Measurements from ENCODE around the gene MYD88. TPM values are rescaled to one million over a fixed set of nuclear protein-coding genes. Genes with fewer than 3 reads are reported as not detected.
A peak's percentile ranks its signal among the peaks of the same experiment; 100 is the strongest.

Gene MYD88
- total and polyA plus RNA-seq, 9 of the 15 experiments (the other 6 are each of a cell fraction or from before 2014, with no cell fraction given) = 3.2 to 47.3 (median 27.6) TPM

DNA sequence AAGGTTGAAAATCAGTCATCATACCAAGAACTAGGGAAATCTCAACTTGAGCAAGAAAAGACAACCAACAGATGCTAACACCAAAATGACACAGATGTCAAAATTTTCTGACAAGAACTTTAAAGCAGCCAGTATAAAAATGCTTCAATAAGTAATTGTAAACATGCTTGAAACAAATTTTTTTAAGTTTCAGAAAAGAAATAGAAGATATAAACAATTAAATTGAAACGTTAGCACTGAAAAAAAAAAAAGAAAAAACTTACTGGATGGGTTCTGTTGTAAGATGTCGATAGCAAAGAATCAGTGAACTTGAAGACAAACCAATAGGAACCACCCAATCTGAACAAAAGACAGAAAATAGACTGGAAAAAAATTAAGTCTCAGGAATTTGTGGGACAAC lies 8.0 kb downstream of the MYD88 start:
- DNase-seq (ENCODE audit: extremely low read depth in 1 of 4, low spot score in 3 of 4) = no peak
- no peak for ATAC-seq
- Histone ChIP-seq H3K9ac (ENCODE audit: insufficient read depth in 1 of 2, low read depth in 2 of 2, low read length in 2 of 2) (no peak overlapping the region), H4K20me1 (replicated peaks; ENCODE audit: control insufficient read depth, insufficient read depth, low read length) (no peaks in the 10 kb centered on the region), H3K27ac (ENCODE audit: extremely low read depth, low read depth, low read length) (no peak overlapping the region), H3K27me3 (ENCODE audit: control insufficient read depth in 2 of 2, insufficient read depth in 2 of 2, low read length in 2 of 2) (no peaks in the 10 kb centered on the region), H3K79me2 (ENCODE audit: control insufficient read depth, insufficient read depth, low read length) (no peaks in the 10 kb centered on the region), H2AFZ (ENCODE audit: low read depth, low read length) (no peak overlapping the region), H3K4me1 (replicated peaks in 1 of 2; ENCODE audit: control insufficient read depth in 2 of 2, insufficient read depth in 2 of 2, low read length in 2 of 2) (peaks cover 12 to 28% of the 10 kb centered on the region in 2 experiments), H3K9me3 (replicated peaks; ENCODE audit: control insufficient read depth, insufficient read depth, low read depth, low read length) (no peaks in the 10 kb centered on the region), H3K9me1 (ENCODE audit: control insufficient read depth, insufficient read depth, low read length) (no peaks in the 10 kb centered on the region), H3K4me3 (no peak overlapping the region), H3K36me3 (ENCODE audit: control insufficient read depth, insufficient read depth, low read length) (peaks cover 9% of the 10 kb centered on the region; the same call in 2 of the 3 replicates), H3K4me2 (ENCODE audit: insufficient read depth, low read length) (no peak overlapping the region)
- intact Hi-C loops (cut with micrococcal nuclease) (no loop called here), in situ Hi-C loops (cut with MboI) (no loop called here)
- no peak for TF ChIP-seq ZNF644 (tag; IDR thresholded peaks at IDR 0.05; ENCODE audit: low read depth)
- peak; percentile 58 for TF ChIP-seq RBM25 (IDR thresholded peaks at IDR 0.05; ENCODE audit: low read depth, low read length, severe bottlenecking)
- WGBS (ENCODE audit: insufficient coverage, low coverage, missing lambda C conversion rate) = 16% methylated on average over 2 of the region's 2 CpGs
- ChIA-PET POLR2A (no interaction called here), CTCF (ENCODE audit: low intra/inter-chr PET ratio) (no interaction called here)
- no peak for FAIRE-seq
- no TSS peak for BruUV-seq (replicated peaks)

DNA sequence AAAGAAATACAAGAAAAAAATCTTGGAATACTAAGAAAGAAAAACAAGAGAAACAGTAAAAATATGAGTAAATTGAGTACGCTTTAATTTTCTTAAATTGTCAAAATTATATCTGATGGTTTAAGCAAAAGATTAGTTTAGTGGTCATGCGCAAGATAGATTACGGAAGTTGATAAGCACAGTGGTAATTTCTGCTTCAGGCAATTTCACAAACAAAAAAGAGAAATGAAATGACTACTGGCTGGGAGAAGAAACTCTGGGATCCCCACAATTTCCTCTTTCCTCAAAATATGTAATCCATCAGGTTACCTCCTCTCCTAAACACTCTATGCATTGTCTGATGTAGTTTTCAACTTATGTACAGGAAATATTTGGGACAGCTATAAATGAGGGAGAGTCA lies 9.0 kb downstream of the MYD88 start:
- Histone ChIP-seq H3K27ac (ENCODE audit: extremely low read depth, low read depth, low read length) (no peak overlapping the region), H3K79me2 (ENCODE audit: control insufficient read depth, insufficient read depth, low read length) (no peaks in the 10 kb centered on the region), H3K9ac (ENCODE audit: insufficient read depth in 1 of 2, low read depth in 2 of 2, low read length in 2 of 2) (no peak overlapping the region), H3K4me1 (replicated peaks in 1 of 2; ENCODE audit: control insufficient read depth in 2 of 2, insufficient read depth in 2 of 2, low read length in 2 of 2) (peaks cover 13 to 34% of the 10 kb centered on the region in 2 experiments), H2AFZ (ENCODE audit: low read depth, low read length) (no peak overlapping the region), H4K20me1 (replicated peaks; ENCODE audit: control insufficient read depth, insufficient read depth, low read length) (no peaks in the 10 kb centered on the region), H3K27me3 (ENCODE audit: control insufficient read depth in 2 of 2, insufficient read depth in 2 of 2, low read length in 2 of 2) (no peaks in the 10 kb centered on the region), H3K36me3 (ENCODE audit: control insufficient read depth, insufficient read depth, low read length) (0 out of 3 replicates have a peak, but pooled peaks cover under 1% of the 10 kb centered on the region), H3K9me1 (ENCODE audit: control insufficient read depth, insufficient read depth, low read length) (no peaks in the 10 kb centered on the region), H3K4me3 (no peak overlapping the region), H3K9me3 (replicated peaks; ENCODE audit: control insufficient read depth, insufficient read depth, low read depth, low read length) (no peaks in the 10 kb centered on the region), H3K4me2 (ENCODE audit: insufficient read depth, low read length) (no peak overlapping the region)
- WGBS (ENCODE audit: insufficient coverage, low coverage, missing lambda C conversion rate) = 76% methylated on average over 3 of the region's 3 CpGs
- intact Hi-C loops (cut with micrococcal nuclease) = no loop called here
- FAIRE-seq (no peak), DNase-seq (ENCODE audit: extremely low read depth in 1 of 4, low spot score in 3 of 4) (no peak), ATAC-seq (no peak)
- in situ Hi-C loops (cut with MboI) = no loop called here
- no TSS peak for BruUV-seq (replicated peaks)
- CTCF ChIA-PET (ENCODE audit: low intra/inter-chr PET ratio) = no interaction called here
- POLR2A ChIA-PET = interaction anchor here (0.6 to 1.0 kb wide), 2 partner anchors 8 to 11 kb away, joined by 3 read pairs; partner anchors contain the start of gene ACAA1
- TF ChIP-seq SMARCA5 (IDR thresholded peaks at IDR 0.05) = no peak
- TF ChIP-seq, protein P1, sequence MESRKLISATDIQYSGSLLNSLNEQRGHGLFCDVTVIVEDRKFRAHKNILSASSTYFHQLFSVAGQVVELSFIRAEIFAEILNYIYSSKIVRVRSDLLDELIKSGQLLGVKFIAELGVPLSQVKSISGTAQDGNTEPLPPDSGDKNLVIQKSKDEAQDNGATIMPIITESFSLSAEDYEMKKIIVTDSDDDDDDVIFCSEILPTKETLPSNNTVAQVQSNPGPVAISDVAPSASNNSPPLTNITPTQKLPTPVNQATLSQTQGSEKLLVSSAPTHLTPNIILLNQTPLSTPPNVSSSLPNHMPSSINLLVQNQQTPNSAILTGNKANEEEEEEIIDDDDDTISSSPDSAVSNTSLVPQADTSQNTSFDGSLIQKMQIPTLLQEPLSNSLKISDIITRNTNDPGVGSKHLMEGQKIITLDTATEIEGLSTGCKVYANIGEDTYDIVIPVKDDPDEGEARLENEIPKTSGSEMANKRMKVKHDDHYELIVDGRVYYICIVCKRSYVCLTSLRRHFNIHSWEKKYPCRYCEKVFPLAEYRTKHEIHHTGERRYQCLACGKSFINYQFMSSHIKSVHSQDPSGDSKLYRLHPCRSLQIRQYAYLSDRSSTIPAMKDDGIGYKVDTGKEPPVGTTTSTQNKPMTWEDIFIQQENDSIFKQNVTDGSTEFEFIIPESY (CRISPR knock-in tag; IDR thresholded peaks at IDR 0.05) = no peak
- TF ChIP-seq, protein P2, sequence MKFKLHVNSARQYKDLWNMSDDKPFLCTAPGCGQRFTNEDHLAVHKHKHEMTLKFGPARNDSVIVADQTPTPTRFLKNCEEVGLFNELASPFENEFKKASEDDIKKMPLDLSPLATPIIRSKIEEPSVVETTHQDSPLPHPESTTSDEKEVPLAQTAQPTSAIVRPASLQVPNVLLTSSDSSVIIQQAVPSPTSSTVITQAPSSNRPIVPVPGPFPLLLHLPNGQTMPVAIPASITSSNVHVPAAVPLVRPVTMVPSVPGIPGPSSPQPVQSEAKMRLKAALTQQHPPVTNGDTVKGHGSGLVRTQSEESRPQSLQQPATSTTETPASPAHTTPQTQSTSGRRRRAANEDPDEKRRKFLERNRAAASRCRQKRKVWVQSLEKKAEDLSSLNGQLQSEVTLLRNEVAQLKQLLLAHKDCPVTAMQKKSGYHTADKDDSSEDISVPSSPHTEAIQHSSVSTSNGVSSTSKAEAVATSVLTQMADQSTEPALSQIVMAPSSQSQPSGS (CRISPR knock-in tag; IDR thresholded peaks at IDR 0.05) = no peak
- no peak for TF ChIP-seq ILF3 (IDR thresholded peaks at IDR 0.05; ENCODE audit: borderline replicate concordance)
- no peak for TF ChIP-seq NR3C1 (CRISPR knock-in tag; IDR thresholded peaks at IDR 0.05)
- TF ChIP-seq, protein P3, sequence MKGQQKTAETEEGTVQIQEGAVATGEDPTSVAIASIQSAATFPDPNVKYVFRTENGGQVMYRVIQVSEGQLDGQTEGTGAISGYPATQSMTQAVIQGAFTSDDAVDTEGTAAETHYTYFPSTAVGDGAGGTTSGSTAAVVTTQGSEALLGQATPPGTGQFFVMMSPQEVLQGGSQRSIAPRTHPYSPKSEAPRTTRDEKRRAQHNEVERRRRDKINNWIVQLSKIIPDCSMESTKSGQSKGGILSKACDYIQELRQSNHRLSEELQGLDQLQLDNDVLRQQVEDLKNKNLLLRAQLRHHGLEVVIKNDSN (CRISPR knock-in tag; IDR thresholded peaks at IDR 0.05) = no peak
- no peak for TF ChIP-seq ELF4 (CRISPR knock-in tag; IDR thresholded peaks at IDR 0.05)
- no peak for TF ChIP-seq NR2C2 (CRISPR knock-in tag; IDR thresholded peaks at IDR 0.05)
- TF ChIP-seq NR2C2 (tag; IDR thresholded peaks at IDR 0.05) = no peak
- TF ChIP-seq ZNF57 (CRISPR knock-in tag; IDR thresholded peaks at IDR 0.05) = no peak
- no peak for TF ChIP-seq GTF2E2 (tag; IDR thresholded peaks at IDR 0.05)
- TF ChIP-seq TGIF2 (CRISPR knock-in tag; IDR thresholded peaks at IDR 0.05) = no peak
